ENCODE results near the gene LIN7B.

- TF ChIP-seq CTCF (conservative IDR thresholded peaks at IDR 0.05; ENCODE audit: low read length) (no peak), EZH2phosphoT487 (IDR thresholded peaks at IDR 0.05; ENCODE audit: borderline replicate concordance, low read depth, low read length) (no peak)
Measured at GRCh38 chr19:49154279-49154678, 40.1 kb downstream of the LIN7B start.
